PC-9 (cell line): Measurements from ENCODE around the gene PFKFB3. TPM values are rescaled to one million over a fixed set of nuclear protein-coding genes. Genes with fewer than 3 reads are reported as not detected.
"Not testable (repeated sequence)": the region's sequence is repeated elsewhere in the genome, so short reads cannot be mapped to it uniquely, and the experiment has no call there.

Experiments used
- BruUV-seq: library from RNA; stranded (reverse); fragments of 400-500 nt; replicated peaks from 2 replicates; lab custom pipeline; 2021; lab: Mats Ljungman, UMichigan
- CTCF ChIA-PET: fragments of 300-600 bp; sonication (Branson Sonifier 250); formaldehyde crosslinking; loops from one replicate; lab custom pipeline; 2022; ENCODE audit warnings: antibody characterized with exemption; lab: Charles Lee
- POLR2A ChIA-PET: fragments of 300-600 bp; sonication (Branson Sonifier 250); formaldehyde crosslinking; loops from one replicate; lab custom pipeline; 2022; ENCODE audit warnings: antibody characterized with exemption; ENCODE audit not compliant: unreplicated experiment; lab: Charles Lee
- DNase-seq, 2 experiments: peaks; one replicate each; pipeline versions ENCODE4 v3.0.0 to v3.0.0-alpha.2; 2015 to 2022; ENCODE audit warnings: mixed read lengths in 1 of 2
- H2AFZ ChIP-seq: fragments of 200-600 bp; sonication (generic); 2 replicates; pipeline ENCODE4 v1.8.1; 2017; ENCODE audit warnings: antibody characterized with exemption
- H3F3A ChIP-seq: fragments of 200-600 bp; sonication (generic); 2 replicates; pipeline ENCODE4 v1.8.1; 2017; ENCODE audit warnings: antibody characterized with exemption, mild to moderate bottlenecking, low read depth; ENCODE audit not compliant: insufficient read depth
- H3K27ac ChIP-seq: fragments of 200-600 bp; sonication (generic); 2 replicates; pipeline ENCODE4 v1.6.1; 2016; ENCODE audit warnings: mixed run types
- H3K27me3 ChIP-seq: fragments of 200-600 bp; sonication (generic); 2 replicates; pipeline ENCODE4 v1.6.1; 2016; ENCODE audit warnings: low read depth, mixed run types; ENCODE audit not compliant: insufficient read depth
- H3K36me3 ChIP-seq: fragments of 200-600 bp; sonication (generic); 2 replicates; pipeline ENCODE4 v1.6.1; 2016; ENCODE audit warnings: low read depth, mixed run types
- H3K4me1 ChIP-seq: fragments of 200-600 bp; sonication (generic); replicated peaks from 2 replicates; pipeline ENCODE4 v1.6.1; 2016; ENCODE audit warnings: mixed run types; ENCODE audit not compliant: insufficient read depth
- H3K4me2 ChIP-seq: fragments of 200-600 bp; sonication (generic); 2 replicates; pipeline ENCODE4 v1.6.1; 2017; ENCODE audit warnings: mixed run types
- H3K4me3 ChIP-seq: fragments of 200-600 bp; sonication (generic); 2 replicates; pipeline ENCODE4 v1.6.1; 2016; ENCODE audit warnings: mixed run types
- H3K79me2 ChIP-seq: fragments of 200-600 bp; sonication (generic); 2 replicates; pipeline ENCODE4 v1.6.1; 2017; ENCODE audit warnings: low read depth, mixed run types
- H3K9me2 ChIP-seq: fragments of 200-600 bp; sonication (generic); 2 replicates; pipeline ENCODE4 v1.8.1; 2017; ENCODE audit warnings: mild to moderate bottlenecking; ENCODE audit not compliant: insufficient read depth
- H3K9me3 ChIP-seq: fragments of 200-600 bp; sonication (generic); 2 replicates; pipeline ENCODE4 v1.8.1; 2016; ENCODE audit warnings: low read depth; ENCODE audit not compliant: insufficient read depth
- H4K20me1 ChIP-seq: fragments of 200-600 bp; sonication (generic); 2 replicates; pipeline ENCODE4 v1.8.1; 2017; ENCODE audit not compliant: insufficient read depth
- CTCF ChIP-seq: fragments of 200-600 bp; sonication (generic); conservative IDR thresholded peaks from 2 replicates; pipeline ENCODE4 v1.6.1; 2017; ENCODE audit warnings: mixed run types, antibody characterized with exemption, mild to moderate bottlenecking, moderate library complexity
- EZH2 ChIP-seq: fragments of 200-600 bp; sonication (generic); IDR thresholded peaks from 2 replicates; pipeline ENCODE4 v1.8.0; 2017; ENCODE audit warnings: antibody characterized with exemption, low read depth
- intact Hi-C: fragments of 100-400 bp; cut with micrococcal nuclease; formaldehyde crosslinking; loops from one replicate; pipeline ENCODE4 v1.10.0; 2022; ENCODE audit not compliant: unreplicated experiment
- total RNA-seq: library from RNA; stranded (reverse); gene quantifications from 2 replicates; pipeline ENCODE4 v1.2.3, GENCODE V29; 2021

The PFKFB3 gene
- total RNA-seq, 1 experiment from 2014 or later = 37.8 TPM

- Histone ChIP-seq H3F3A (peaks cover 11% of the 10 kb centered on the region; the same call in 1 of the 2 replicates), H3K9me3 (no peaks in the 10 kb centered on the region), H3K27me3 (no peaks in the 10 kb centered on the region), H3K4me2 (peak overlapping the region; percentile 90), H3K79me2 (peaks cover 39% of the 10 kb centered on the region), H3K4me1 (peaks cover 5% of the 10 kb centered on the region; the same call in 1 of the 2 replicates), H3K36me3 (0 out of 2 replicates have a peak, but pooled peaks cover 4% of the 10 kb centered on the region), H3K4me3 (no peak overlapping the region; the same call in 1 of the 2 replicates), H2AFZ (no peak overlapping the region), H3K9me2 (no peaks in the 10 kb centered on the region), H3K27ac (no peak overlapping the region), H4K20me1 (peaks cover 4% of the 10 kb centered on the region; the same call in 1 of the 2 replicates)
- DNase-seq = no peak
- BruUV-seq = no TSS peak
- TF ChIP-seq CTCF (no peak), EZH2 (no peak)
- ChIA-PET CTCF (no interaction called here), POLR2A (no interaction called here)
- intact Hi-C loops = no loop called here
Observed at GRCh38 chr10:6165221-6165725, 37.5 kb upstream of the PFKFB3 start.

GRCh38 chr10:6165933-6166332 is 36.8 kb upstream of the PFKFB3 start:
- intact Hi-C loops, H2AFZ ChIP-seq, CTCF ChIA-PET, H3K9me2 ChIP-seq, POLR2A ChIA-PET, H3K27ac ChIP-seq, H3K36me3 ChIP-seq, H3K9me3 ChIP-seq, H3K27me3 ChIP-seq, DNase-seq, H3K4me3 ChIP-seq, H3K4me1 ChIP-seq, BruUV-seq, H3K4me2 ChIP-seq, H4K20me1 ChIP-seq: not testable (repeated sequence)
- H3F3A ChIP-seq = peaks cover 11% of the 10 kb centered on the region; the same call in 1 of the 2 replicates
- peaks cover 39% of the 10 kb centered on the region for H3K79me2 ChIP-seq

- no peak overlapping the region for H3K27ac ChIP-seq
- no peaks in the 10 kb centered on the region for H3K9me2 ChIP-seq
- no peak overlapping the region for H2AFZ ChIP-seq
- no TSS peak for BruUV-seq
- intact Hi-C loops = no loop called here
- no peak overlapping the region for H3K4me2 ChIP-seq
- peaks cover 39% of the 10 kb centered on the region for H3K79me2 ChIP-seq
- POLR2A ChIA-PET = no interaction called here
- no peak for DNase-seq
- no peaks in the 10 kb centered on the region for H3K27me3 ChIP-seq
- peaks cover 7% of the 10 kb centered on the region for H4K20me1 ChIP-seq
- peaks cover 5% of the 10 kb centered on the region; the same call in 1 of the 2 replicates for H3K4me1 ChIP-seq
- CTCF ChIA-PET = interaction anchor here (0.7 kb wide), 1 partner anchor 32 kb away, joined by 4 read pairs; no protein-coding TSS in a partner anchor
- TF ChIP-seq CTCF = no peak
- TF ChIP-seq EZH2 = no peak
- H3K9me3 ChIP-seq = no peaks in the 10 kb centered on the region
- H3K4me3 ChIP-seq = no peak overlapping the region
- H3K36me3 ChIP-seq = 0 out of 2 replicates have a peak, but pooled peaks cover 4% of the 10 kb centered on the region
- peaks cover 2% of the 10 kb centered on the region; the same call in 1 of the 2 replicates for H3F3A ChIP-seq
Observed at GRCh38 chr10:6167456-6167855, 35.3 kb upstream of the PFKFB3 start.
